ENCODE data around the gene NRDC. TPM values are rescaled to one million over a fixed set of nuclear protein-coding genes. Genes with fewer than 3 reads are reported as not detected.
A peak's percentile ranks its signal among the peaks of the same experiment; 100 is the strongest.

NRDC gene
- total and polyA plus RNA-seq, 2 experiments from 2014 or later = 129 to 217 TPM

- no peak overlapping the region for H3K4me2 ChIP-seq
- TF ChIP-seq POLR2AphosphoS5 (IDR thresholded peaks at IDR 0.05; ENCODE audit: low read depth) (no peak), CTCF (conservative IDR thresholded peaks at IDR 0.05; ENCODE audit: low read depth in 2 of 2) (no peak), ZNF462 (CRISPR knock-in tag; IDR thresholded peaks at IDR 0.05) (no peak), REST (IDR thresholded peaks at IDR 0.05; ENCODE audit: unreplicated experiment) (no peak), ETS1 (IDR thresholded peaks at IDR 0.05) (no peak), STAT1 (IDR thresholded peaks at IDR 0.05; ENCODE audit: unreplicated experiment) (no peak), ZNF114 (CRISPR knock-in tag; IDR thresholded peaks at IDR 0.05) (no peak), EZH2 (IDR thresholded peaks at IDR 0.05; ENCODE audit: low read depth, unreplicated experiment) (no peak), NANOG (IDR thresholded peaks at IDR 0.05; ENCODE audit: borderline replicate concordance) (no peak), JUNB (IDR thresholded peaks at IDR 0.05; ENCODE audit: unreplicated experiment) (no peak), CREB1 (CRISPR knock-in tag; IDR thresholded peaks at IDR 0.05; ENCODE audit: low read depth) (no peak), EZH2phosphoT487 (IDR thresholded peaks at IDR 0.05; ENCODE audit: unreplicated experiment) (no peak), ZNF331 (CRISPR knock-in tag; IDR thresholded peaks at IDR 0.05; ENCODE audit: low read depth) (no peak)
- Mint-ChIP-seq H3K9me3 (no peaks in the 10 kb centered on the region), H3K27me3 (ENCODE audit: insufficient read depth, low read depth, poor library complexity) (no peaks in the 10 kb centered on the region), H3K4me1 (peaks cover 2% of the 10 kb centered on the region; the same call in 2 of the 3 replicates), H3K27ac (no peak overlapping the region), H3K4me3 (no peak overlapping the region), H3K36me3 (ENCODE audit: low read depth) (peaks cover 7% of the 10 kb centered on the region; the same call in 2 of the 3 replicates)
- ATAC-seq (peak; percentile 65), DNase-seq (ENCODE audit: low spot score) (no peak)
- H3F3A ChIP-seq (replicated peaks; ENCODE audit: low read depth) = no peaks in the 10 kb centered on the region
- H3K9me2 ChIP-seq (ENCODE audit: insufficient read depth) = no peaks in the 10 kb centered on the region
- H4K20me1 ChIP-seq (replicated peaks; ENCODE audit: insufficient read depth) = 0 out of 2 replicates have a peak, but pooled peaks cover 6% of the 10 kb centered on the region
- no peak overlapping the region for H3K27ac ChIP-seq (ENCODE audit: low read depth)
- no peaks in the 10 kb centered on the region for H3K79me2 ChIP-seq (replicated peaks; ENCODE audit: insufficient read depth)
- H3K27me3 ChIP-seq (ENCODE audit: insufficient read depth) = no peaks in the 10 kb centered on the region
- H2AFZ ChIP-seq = no peak overlapping the region
- H3K36me3 ChIP-seq (ENCODE audit: insufficient read depth) = no peaks in the 10 kb centered on the region; the same call in 1 of the 2 replicates
- H3K4me1 ChIP-seq (ENCODE audit: insufficient read depth) = no peaks in the 10 kb centered on the region
- H3K4me3 ChIP-seq = no peak overlapping the region
Measured at GRCh38 chr1:51753969-51754368, 124.6 kb downstream of the NRDC start.

Measured in GM23338 (cell line).